ENCODE data around the gene TSC22D3. TPM values are rescaled to one million over a fixed set of nuclear protein-coding genes. Genes with fewer than 3 reads are reported as not detected.

Gene TSC22D3
- total and polyA plus RNA-seq, 4 donors = 117 to 447 (median 303) TPM

- Histone ChIP-seq H3K36me3 (ENCODE audit: control insufficient read depth in 4 of 4, insufficient read depth in 4 of 4, low read length in 4 of 4) (no peaks in the 10 kb centered on the region), H3K9ac (ENCODE audit: insufficient read depth in 1 of 2, low read length in 2 of 2) (no peak overlapping the region), H3K4me1 (ENCODE audit: control insufficient read depth in 5 of 5, insufficient read depth in 5 of 5, low read length in 5 of 5) (peaks cover 5 to 38% (median 28%) of the 10 kb centered on the region in 5 donors), H3K27ac (ENCODE audit: low read depth in 1 of 2, low read length in 1 of 2) (no peak overlapping the region), H3K27me3 (ENCODE audit: control insufficient read depth in 3 of 3, insufficient read depth in 3 of 3, low read length in 2 of 3) (peaks cover 0 to 15% (median 7%) of the 10 kb centered on the region in 3 donors), H3K4me3 (no peak overlapping the region), H3K9me3 (ENCODE audit: control insufficient read depth in 4 of 4, insufficient read depth in 3 of 4, low read length in 3 of 4) (no peaks in the 10 kb centered on the region)
- TF ChIP-seq CTCF (IDR thresholded peaks at IDR 0.05; ENCODE audit: control extremely low read depth, extremely low read depth) = no peak
- 91 to 100% methylated on average over 5 to 7 of the region's 7 CpGs for WGBS, 2 donors
- ATAC-seq (ENCODE audit: insufficient read depth, low FRiP score) = no peak
- no peak for DNase-seq
These were observed 31.6 kb downstream of the TSC22D3 start for GRCh38 chrX:107743995-107744394.

DNA sequence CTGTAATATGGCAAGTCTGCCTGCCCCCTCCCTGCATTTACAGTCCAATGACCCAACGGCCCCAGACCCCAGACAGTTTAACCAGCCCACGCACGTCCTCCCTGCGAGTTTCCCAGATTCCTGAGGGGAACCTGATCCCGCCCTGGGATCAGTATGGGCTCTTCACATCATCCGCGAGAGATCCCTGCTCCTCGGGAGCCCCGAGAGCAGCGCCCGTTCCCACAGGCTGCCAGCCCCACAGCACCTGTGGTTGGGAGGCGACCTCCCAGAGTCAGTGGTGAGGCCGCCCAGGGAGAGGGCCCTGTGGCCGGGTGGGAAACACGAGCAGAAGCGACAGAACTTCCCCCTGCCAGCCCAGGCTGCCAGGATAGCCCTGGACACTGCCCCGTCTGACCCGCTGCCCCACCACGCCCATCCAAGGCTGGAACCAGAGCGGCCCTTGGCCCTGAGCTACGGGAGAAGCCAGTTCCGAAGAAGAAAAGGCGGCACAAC, 32.8 kb downstream of the TSC22D3 start:
- Histone ChIP-seq H3K27me3 (ENCODE audit: control insufficient read depth in 3 of 3, insufficient read depth in 3 of 3, low read length in 2 of 3) (peaks cover 0 to 12% (median 7%) of the 10 kb centered on the region in 3 donors), H3K36me3 (ENCODE audit: control insufficient read depth in 4 of 4, insufficient read depth in 4 of 4, low read length in 4 of 4) (no peaks in the 10 kb centered on the region), H3K27ac (ENCODE audit: low read depth in 1 of 2, low read length in 1 of 2) (peak overlapping the region; percentile 92), H3K4me1 (ENCODE audit: control insufficient read depth in 5 of 5, insufficient read depth in 5 of 5, low read length in 5 of 5) (peaks cover 5 to 39% (median 25%) of the 10 kb centered on the region in 5 donors), H3K9me3 (ENCODE audit: control insufficient read depth in 4 of 4, insufficient read depth in 3 of 4, low read length in 3 of 4) (no peaks in the 10 kb centered on the region), H3K4me3 (no peak overlapping the region), H3K9ac (ENCODE audit: insufficient read depth in 1 of 2, low read length in 2 of 2) (peak overlapping the region in 1 of 2 donors; percentile 87)
- no peak for TF ChIP-seq CTCF (IDR thresholded peaks at IDR 0.05; ENCODE audit: control extremely low read depth, extremely low read depth)
- DNase-seq = no peak
- 56 to 57% methylated on average over 16 to 23 of the region's 23 CpGs for WGBS, 2 donors
- no peak for ATAC-seq (ENCODE audit: insufficient read depth, low FRiP score)

- DNase-seq (no peak), ATAC-seq (ENCODE audit: insufficient read depth, low FRiP score) (peak; percentile 14)
- H3K4me3 ChIP-seq = no peak overlapping the region
- no peaks in the 10 kb centered on the region for H3K36me3 ChIP-seq (ENCODE audit: control insufficient read depth in 4 of 4, insufficient read depth in 4 of 4, low read length in 4 of 4)
- peak overlapping the region; percentile 60 to 92 for H3K27ac ChIP-seq (ENCODE audit: low read depth in 1 of 2, low read length in 1 of 2)
- H3K9me3 ChIP-seq (ENCODE audit: control insufficient read depth in 4 of 4, insufficient read depth in 3 of 4, low read length in 3 of 4) = no peaks in the 10 kb centered on the region
- peaks cover 0 to 11% (median 7%) of the 10 kb centered on the region in 3 donors for H3K27me3 ChIP-seq (ENCODE audit: control insufficient read depth in 3 of 3, insufficient read depth in 3 of 3, low read length in 2 of 3)
- no peak for TF ChIP-seq CTCF (IDR thresholded peaks at IDR 0.05; ENCODE audit: control extremely low read depth, extremely low read depth)
- peaks cover 5 to 41% (median 25%) of the 10 kb centered on the region in 5 donors for H3K4me1 ChIP-seq (ENCODE audit: control insufficient read depth in 5 of 5, insufficient read depth in 5 of 5, low read length in 5 of 5)
- H3K9ac ChIP-seq (ENCODE audit: insufficient read depth in 1 of 2, low read length in 2 of 2) = no peak overlapping the region
- WGBS, 2 donors = 36 to 47% methylated on average over 7 of the region's 7 CpGs
These were observed 34.2 kb downstream of the TSC22D3 start for GRCh38 chrX:107741404-107741790.

- ATAC-seq (ENCODE audit: insufficient read depth, low FRiP score) = no peak
- 88 to 100% methylated on average over 3 of the region's 3 CpGs for WGBS, 2 donors
- no peak overlapping the region for H3K9ac ChIP-seq (ENCODE audit: insufficient read depth in 1 of 2, low read length in 2 of 2)
- TF ChIP-seq CTCF (IDR thresholded peaks at IDR 0.05; ENCODE audit: control extremely low read depth, extremely low read depth) = no peak
- H3K4me1 ChIP-seq (ENCODE audit: control insufficient read depth in 5 of 5, insufficient read depth in 5 of 5, low read length in 5 of 5) = peaks cover 5 to 38% (median 25%) of the 10 kb centered on the region in 5 donors
- H3K27ac ChIP-seq (ENCODE audit: low read depth in 1 of 2, low read length in 1 of 2) = peak overlapping the region in 1 of 2 donors; percentile 42
- no peak for DNase-seq
- no peaks in the 10 kb centered on the region for H3K36me3 ChIP-seq (ENCODE audit: control insufficient read depth in 4 of 4, insufficient read depth in 4 of 4, low read length in 4 of 4)
- H3K4me3 ChIP-seq = no peak overlapping the region
- peaks cover 0 to 11% (median 8%) of the 10 kb centered on the region in 3 donors for H3K27me3 ChIP-seq (ENCODE audit: control insufficient read depth in 3 of 3, insufficient read depth in 3 of 3, low read length in 2 of 3)
- H3K9me3 ChIP-seq (ENCODE audit: control insufficient read depth in 4 of 4, insufficient read depth in 3 of 4, low read length in 3 of 4) = peaks cover 0 to 2% (median 0%) of the 10 kb centered on the region in 4 donors
These were observed 36.0 kb downstream of the TSC22D3 start for GRCh38 chrX:107739541-107739940.
